ENCODE measurements around the gene PRM1. TPM values are rescaled to one million over a fixed set of nuclear protein-coding genes. Genes with fewer than 3 reads are reported as not detected.

PRM1 gene
- total RNA-seq = not detected in 2 replicates

DNA sequence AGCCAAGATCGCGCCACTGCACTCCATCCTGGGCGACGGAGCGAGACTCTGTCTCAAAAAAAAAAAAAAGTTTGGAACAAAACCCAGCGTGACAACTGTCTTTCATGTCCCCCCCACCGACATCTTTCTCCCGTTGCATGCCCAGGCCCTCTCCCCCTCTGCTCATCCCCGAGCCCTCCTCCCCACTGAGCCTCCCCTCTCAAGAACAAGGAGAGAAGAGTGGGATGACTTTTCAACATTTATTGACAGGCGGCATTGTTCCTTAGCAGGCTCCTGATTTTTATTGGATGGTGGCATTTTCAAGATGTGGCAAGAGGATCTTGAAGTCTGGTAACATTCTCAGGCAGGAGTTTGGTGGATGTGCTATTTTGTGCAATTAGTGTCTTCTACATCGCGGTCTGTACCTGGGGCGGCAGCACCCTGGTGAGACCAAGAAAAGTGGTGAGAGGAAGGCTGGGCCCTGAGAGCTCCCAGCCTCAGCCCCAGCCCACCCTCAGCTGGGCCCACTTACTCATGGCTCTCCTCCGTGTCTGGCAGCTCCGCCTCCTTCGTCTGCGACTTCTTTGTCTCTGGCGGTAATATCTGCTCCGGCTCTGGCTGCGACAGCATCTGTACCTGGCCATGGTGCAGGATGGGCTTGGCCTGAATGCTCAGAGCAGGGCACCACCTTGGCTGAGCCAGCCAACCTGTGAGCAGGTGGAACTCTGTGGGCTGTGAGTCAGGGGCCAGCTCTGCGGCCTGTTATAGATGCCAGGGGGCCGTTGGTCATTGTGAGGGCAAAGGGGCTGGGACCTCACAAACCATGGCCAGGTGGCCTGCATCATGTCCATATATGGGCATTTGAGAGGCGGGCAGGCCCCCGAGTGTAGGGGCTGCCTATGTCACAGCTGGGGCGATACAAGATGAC is at the start of gene PRM1:
PRM1 (minus strand) TSS at position 715 of the 907 bp plus-strand sequence; CDS start at position 623, 92 bp downstream.

GRCh38 chr16:11276143-11276895 is 4.8 kb downstream of the PRM1 start, which contains the start of gene PRM2:
Gene PRM2, minus strand, starts transcription at chr16:11276480. Its CDS starts 110 bp downstream, at chr16:11276370.

GRCh38 chr16:11272921-11273720 is 8.0 kb downstream of the PRM1 start, which contains the start of gene PRM3:
Gene PRM3, minus strand, starts transcription at chr16:11273629. Its CDS starts 34 bp downstream, at chr16:11273595.

DNA sequence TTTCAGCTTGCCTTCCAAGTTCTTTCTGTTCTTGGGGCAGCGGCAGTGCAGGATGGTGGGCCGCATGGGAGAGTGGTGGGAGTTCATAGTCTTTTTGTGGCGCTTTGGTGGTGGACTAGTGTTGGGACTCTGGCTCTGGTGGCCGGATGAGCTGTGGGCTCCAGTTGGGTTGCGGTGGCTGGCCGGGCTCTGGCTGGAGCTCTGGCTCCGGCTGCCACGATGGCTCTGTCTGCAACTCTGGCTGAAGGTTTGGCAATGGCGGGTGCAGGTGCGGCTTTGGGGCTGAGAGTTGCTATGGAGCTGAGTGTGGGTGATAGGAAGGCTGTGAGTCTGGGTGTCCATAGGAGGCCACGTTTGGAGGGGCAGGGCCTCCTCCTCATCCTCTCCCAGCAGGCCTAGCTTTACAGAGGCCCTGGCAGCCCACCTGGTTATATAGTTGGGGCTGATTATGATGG is 12.2 kb downstream of the PRM1 start, which contains the start of gene TNP2:
TNP2 (minus strand) TSS at position 405 of the 455 bp plus-strand sequence; CDS start at position 342, 63 bp downstream.

DNA sequence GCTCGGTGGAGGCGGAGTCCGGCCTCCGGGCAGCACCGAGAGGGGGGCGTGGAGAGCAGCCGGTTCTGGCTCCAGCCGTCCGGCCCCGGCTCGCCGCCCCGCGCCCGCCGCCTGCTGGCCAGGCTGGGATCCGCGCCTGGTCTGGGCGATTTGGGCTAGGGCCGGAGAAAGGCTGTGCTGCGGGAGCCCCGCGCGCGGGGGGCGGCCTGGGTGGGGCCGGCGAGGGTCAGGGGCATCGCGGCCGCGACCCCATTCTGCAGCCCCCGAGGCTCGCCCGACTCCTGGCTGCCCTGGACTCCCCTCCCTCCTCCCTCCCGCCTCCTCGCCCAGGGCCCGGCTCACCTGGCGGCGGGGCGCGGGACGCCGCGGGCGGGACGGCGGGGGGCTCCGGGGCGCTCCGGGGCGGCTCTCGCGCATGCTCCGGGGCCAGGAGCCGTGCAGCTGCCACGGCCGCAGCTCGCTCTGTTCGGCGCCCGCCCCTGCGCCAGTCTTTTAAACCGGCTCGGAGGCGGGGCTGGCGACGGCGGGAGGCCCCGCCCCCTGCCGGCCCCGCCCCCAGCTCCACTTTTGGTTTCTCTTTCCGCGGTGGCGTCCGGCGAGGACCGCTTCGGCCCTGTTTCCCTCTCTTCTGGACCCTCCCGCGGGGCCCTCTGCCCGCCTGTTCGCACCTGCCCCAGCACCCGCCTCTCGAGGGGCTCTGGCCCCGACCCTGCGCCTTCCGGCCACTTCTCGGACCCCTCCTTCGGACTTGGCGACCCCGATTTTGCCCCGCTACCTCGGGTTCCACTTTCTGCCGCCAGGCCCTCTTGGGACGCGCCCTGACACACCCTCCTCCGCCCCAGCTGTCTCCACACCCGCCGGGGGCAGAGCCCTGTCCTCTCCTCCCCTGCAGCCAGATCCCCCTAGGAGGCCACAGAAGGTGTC is 25.1 kb downstream of the PRM1 start, which contains the start of gene SOCS1:
SOCS1 (minus strand) TSS at position 468 of the 924 bp plus-strand sequence. CDS start 726 bp downstream, outside the sequence.

Other genes with a start within 250 kb of the PRM1 start
- gene SOCS1, start 25.1 kb downstream of the PRM1 start, total RNA-seq = 32.6 and 32.7 TPM in 2 replicates
- gene TNP2, start 12.0 kb downstream of the PRM1 start, total RNA-seq = not detected in 2 replicates
- not detected in 2 replicates for gene PRM3, start 7.7 kb downstream of the PRM1 start, total RNA-seq
- not detected in 2 replicates for gene PRM2, start 4.8 kb downstream of the PRM1 start, total RNA-seq
- 4.3 and 10.5 TPM in 2 replicates for gene RMI2, start 64.1 kb upstream of the PRM1 start, total RNA-seq

Measured in smooth muscle cell of trachea (primary cell).